Mucosa of descending colon (tissue), 3 donors: ENCODE measurements around the gene PIGX. TPM values are rescaled to one million over a fixed set of nuclear protein-coding genes. Genes with fewer than 3 reads are reported as not detected.

Experiments used
- ATAC-seq: fragments of 200-7000 bp; cut with Tn5 transposase; one replicate; pipeline ENCODE4 v1.9.1; 2020; ENCODE audit warnings: mild to moderate bottlenecking, moderate library complexity
- DNase-seq, 3 donors: peaks; one replicate each; pipeline ENCODE4 v3.0.0-alpha.2; 2020
- H3K36me3 ChIP-seq: fragments of 200-600 bp; one replicate; pipeline ENCODE4 v1.8.0; 2021; ENCODE audit warnings: low read depth, mild to moderate bottlenecking
- H3K4me1 ChIP-seq: fragments of 200-600 bp; one replicate; pipeline ENCODE4 v1.8.0; 2021; ENCODE audit warnings: low read depth, mild to moderate bottlenecking
- H3K4me3 ChIP-seq: fragments of 200-600 bp; one replicate; pipeline ENCODE4 v1.8.0; 2021; ENCODE audit warnings: mild to moderate bottlenecking
- H3K9me3 ChIP-seq: fragments of 200-600 bp; one replicate; pipeline ENCODE4 v1.8.0; 2021; ENCODE audit warnings: mild to moderate bottlenecking
- CTCF ChIP-seq: fragments of 200-600 bp; IDR thresholded peaks from one replicate; pipeline ENCODE4 v1.8.0; 2022; ENCODE audit warnings: antibody characterized with exemption, mild to moderate bottlenecking
- intact Hi-C, 2 donors: fragments of 100-400 bp; cut with DNase I in 1 of 2; cut with micrococcal nuclease in 1 of 2; formaldehyde crosslinking; loops; one replicate each; pipeline versions ENCODE4 v1.11.0 to v1.11.1; 2022; cut with DNase I, micrococcal nuclease
- long read RNA-seq, 2 donors: library from polyadenylated mRNA; unstranded; transcript quantifications; one replicate each; pipeline ENCODE4 v2.0.0, GENCODE V29; 2019 to 2021
- total RNA-seq, 3 donors: library from RNA; stranded (reverse); fragmentation: NEBNext Ultra II Directional in 2 of 3; extraction: Animal tissue kit (Norgen Biotek cat#: 25700) in 2 of 3; gene quantifications; one replicate each; pipeline versions ENCODE4 v1.2.1 to v1.2.4, GENCODE V29; 2021 to 2023
- donor health status: DM: no; HTN: no; CAD: no; lungs with moderate emphysema.
- donor health status: DM: no; HTN: no; CAD: no.
- donor health status: DM: no; HTN: yes; CAD: no.

Gene PIGX
- total RNA-seq: 10 to 100 TPM; 22.5 to 30.5 (median 29.0) TPM
- long read RNA-seq, donor 1, transcript PIGX-202 (6 exons, 3,057 nt): major isoform, 40 of 60 reads
- long read RNA-seq, donor 1, transcript PIGX-201 (7 exons, 953 nt): minor isoform, 5 of 60 reads
- long read RNA-seq, donor 1, partial matches to known transcripts: 1 of 60 reads
- long read RNA-seq, donor 1, other reads (novel, unspliced or antisense): 11 of 60 reads
- long read RNA-seq, donor 2, transcript PIGX-202 (6 exons, 3,057 nt): major isoform, 16 of 22 reads
- long read RNA-seq, donor 2, partial matches to known transcripts: 0 of 22 reads
- long read RNA-seq, donor 2, other reads (novel, unspliced or antisense): 4 of 22 reads

GRCh38 chr3:196711838-196712513 is at the start of gene PIGX, which contains the start of gene CEP19:
Gene PIGX, plus strand, starts transcription at chr3:196712377.
Gene CEP19, minus strand, starts transcription at chr3:196712250. Its CDS starts 3,593 bp downstream, at chr3:196708657.
- peak; percentile 83 to 91 (median 88) for DNase-seq
- Histone ChIP-seq H3K4me3 (peak within 1 kb of the TSS; percentile 63), H3K36me3 (no peaks in the 10 kb centered on the region), H3K9me3 (no peaks in the 10 kb centered on the region), H3K4me1 (peaks cover 16% of the 10 kb centered on the region)
- peak; percentile 97 for ATAC-seq
- intact Hi-C loops: no loop called here
- no peak for TF ChIP-seq CTCF

- no peak for TF ChIP-seq CTCF
- Histone ChIP-seq H3K4me1 (no peaks in the 10 kb centered on the region), H3K9me3 (no peaks in the 10 kb centered on the region), H3K36me3 (no peaks in the 10 kb centered on the region), H3K4me3 (no peak overlapping the region)
- DNase-seq: no peak
- ATAC-seq: no peak
- intact Hi-C loops: no loop called here
Observed at GRCh38 chr3:196662711-196663571, 49.2 kb upstream of the PIGX start.

- ATAC-seq: peak; percentile 36
- intact Hi-C loops: no loop called here
- Histone ChIP-seq H3K9me3 (no peaks in the 10 kb centered on the region), H3K36me3 (no peaks in the 10 kb centered on the region), H3K4me1 (no peaks in the 10 kb centered on the region), H3K4me3 (no peak overlapping the region)
- TF ChIP-seq CTCF: no peak
- DNase-seq: no peak
Observed at GRCh38 chr3:196666001-196666867, 45.9 kb upstream of the PIGX start.

- Histone ChIP-seq H3K4me1 (no peaks in the 10 kb centered on the region), H3K36me3 (no peaks in the 10 kb centered on the region), H3K9me3 (no peaks in the 10 kb centered on the region), H3K4me3 (no peak overlapping the region)
- no peak for TF ChIP-seq CTCF
- ATAC-seq (no peak), DNase-seq (no peak)
- intact Hi-C loops: no loop called here
Observed at GRCh38 chr3:196667056-196667825, 44.9 kb upstream of the PIGX start.
